ENCODE results near the gene SECTM1. TPM values are rescaled to one million over a fixed set of nuclear protein-coding genes. Genes with fewer than 3 reads are reported as not detected.

SECTM1 gene
- total RNA-seq, 1 experiment from 2014 or later = 41.0 TPM

DNA sequence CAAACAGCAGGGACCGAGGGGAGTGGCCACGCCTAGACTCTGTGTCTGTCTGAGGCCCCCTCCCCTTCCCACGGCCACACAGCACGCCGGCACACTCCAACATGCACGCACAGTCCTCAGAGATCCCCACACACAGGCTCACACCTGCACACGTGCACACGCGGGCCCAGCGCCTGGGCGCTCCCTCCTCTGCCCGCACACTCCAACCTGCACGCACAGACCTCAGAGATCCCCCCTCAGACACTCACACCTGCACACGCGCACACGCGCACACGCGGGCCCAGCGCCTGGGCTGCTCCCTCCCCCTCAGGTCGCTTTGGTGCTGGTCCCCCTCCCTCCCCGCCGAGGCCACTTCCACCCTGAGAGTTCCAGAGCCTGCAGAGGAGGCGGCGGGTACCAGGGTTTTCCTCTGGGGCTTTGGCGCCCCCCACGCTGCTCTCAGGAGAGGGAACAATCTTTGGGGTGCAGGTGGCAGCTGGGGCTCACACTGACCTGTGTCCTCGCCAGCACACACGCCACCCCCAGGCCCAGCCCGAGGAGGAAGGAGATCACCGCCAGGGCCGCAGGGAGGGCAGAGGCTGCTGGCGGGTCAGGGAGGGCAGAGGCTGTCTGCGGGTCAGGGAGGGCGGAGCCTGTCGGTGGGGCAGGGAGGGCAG, 17.7 kb downstream of the SECTM1 start:
- no peak for DNase-seq (ENCODE audit: low read depth)

DNA sequence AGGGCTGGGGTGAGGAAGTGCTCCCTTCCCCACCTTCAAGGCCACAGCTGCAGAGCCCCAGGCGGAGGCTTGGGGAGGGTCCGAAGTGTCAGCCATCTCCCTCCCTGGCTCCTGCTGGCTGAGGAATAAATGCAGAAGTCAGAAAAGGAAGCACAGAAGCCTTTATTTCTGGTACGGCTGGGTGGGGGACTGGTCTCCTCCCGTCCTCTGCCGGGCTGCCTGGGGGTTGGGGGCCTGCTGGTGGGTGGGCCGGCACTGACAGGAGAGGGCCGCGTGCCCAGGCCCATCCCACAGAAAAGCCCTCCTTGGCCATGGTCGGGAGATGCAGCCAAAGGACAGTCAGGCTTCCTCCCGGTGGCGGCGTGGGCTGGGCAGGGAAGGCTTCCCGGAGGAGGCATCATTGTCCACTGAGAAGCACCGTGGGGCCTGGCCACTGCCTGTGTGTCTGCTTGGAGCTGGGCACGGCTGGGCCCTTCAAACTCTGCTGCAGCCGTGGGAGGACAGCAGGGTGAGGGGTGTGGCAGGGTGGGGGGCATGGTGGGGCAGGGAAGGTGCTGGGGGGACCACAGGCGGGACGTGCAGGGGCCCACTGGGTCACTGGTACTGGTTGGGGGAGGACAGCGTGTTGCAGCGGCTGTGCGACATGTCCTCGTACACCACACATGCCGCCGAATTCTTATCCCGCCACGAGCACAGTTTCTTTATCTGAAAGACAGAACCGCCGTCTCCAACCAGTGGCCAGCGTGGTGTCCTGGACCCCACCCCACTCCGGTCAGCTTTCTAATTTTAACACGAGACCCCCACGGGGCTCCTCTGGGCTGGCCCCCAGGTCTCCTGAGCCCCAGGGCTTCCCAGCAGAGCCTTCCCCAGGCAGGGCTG, 18.6 kb downstream of the SECTM1 start:
- no peak for DNase-seq (ENCODE audit: low read depth)

DNA sequence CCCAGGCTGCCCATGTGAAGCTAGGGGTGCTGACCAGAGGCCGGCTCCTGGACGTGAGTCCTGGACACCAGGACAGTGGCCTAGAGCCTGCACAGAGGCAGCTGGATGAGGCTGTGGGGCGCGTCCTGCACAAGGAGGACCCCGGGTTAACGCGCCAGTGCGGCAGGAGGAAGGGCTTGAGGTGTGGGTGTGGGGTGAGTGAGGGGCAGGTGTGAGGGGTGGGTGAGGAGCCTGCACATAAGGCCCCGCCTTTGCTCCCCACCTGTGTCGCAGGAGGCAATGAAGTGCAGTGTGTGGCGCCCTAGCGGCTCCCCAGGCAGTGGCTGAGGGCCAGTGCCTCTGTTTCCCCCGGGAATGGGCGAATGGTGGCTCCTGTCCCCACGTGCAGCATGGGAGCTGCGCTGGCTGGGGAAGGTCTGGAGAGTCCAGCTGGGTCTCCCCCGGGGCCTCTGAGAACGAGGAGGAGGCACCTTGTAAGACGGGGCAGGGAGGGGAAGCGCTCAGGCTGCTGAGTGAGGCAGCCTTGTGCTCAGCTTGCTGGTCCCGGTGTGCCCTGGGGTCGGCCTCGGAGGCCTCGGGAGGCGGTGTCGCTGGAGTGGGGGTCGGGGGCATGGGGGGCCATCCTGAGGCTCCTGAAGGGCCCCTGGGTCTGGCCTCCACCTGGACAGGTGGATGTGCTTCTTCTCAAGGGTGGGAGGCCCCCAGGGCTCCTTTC, 19.4 kb downstream of the SECTM1 start:
- no peak for DNase-seq (ENCODE audit: low read depth)

DNA sequence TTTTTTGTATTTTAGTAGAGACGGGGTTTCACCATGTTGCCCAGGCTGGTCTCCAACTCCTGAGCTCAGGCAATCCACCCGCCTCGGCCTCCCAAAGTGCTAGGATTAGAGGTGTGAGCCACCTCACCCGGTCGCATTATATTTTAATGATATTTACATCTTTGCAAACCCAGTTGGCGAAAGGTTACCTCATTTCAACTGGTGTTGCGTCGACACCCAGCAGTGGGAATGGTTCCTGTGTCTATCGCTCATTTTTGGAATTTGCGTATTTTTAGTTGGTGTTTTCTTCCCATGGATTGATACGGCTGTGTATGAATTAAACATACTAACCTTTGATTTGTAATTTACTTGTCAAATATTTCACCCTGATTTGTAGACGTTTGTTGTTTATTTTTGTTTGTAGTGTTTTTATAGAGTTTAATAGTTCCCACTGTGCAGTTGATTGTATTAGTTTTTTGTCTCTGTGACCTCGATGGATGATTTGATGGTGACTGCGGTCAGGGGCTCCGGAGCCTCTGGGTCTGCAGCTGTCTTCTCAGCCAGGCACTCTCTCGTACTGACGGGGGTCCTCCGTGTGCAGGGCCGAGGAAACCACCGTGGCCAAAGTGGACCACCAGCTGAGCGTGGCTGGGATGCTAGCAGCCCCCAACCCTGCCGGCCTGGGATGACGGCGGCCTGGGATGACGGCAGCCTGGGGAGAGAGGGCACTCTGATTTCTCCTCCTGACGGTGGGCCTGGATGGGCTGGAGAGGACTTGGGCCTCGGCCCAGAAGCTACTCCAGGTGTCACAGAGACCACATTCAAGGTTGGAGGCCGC, 20.2 kb downstream of the SECTM1 start:
- no peak for DNase-seq (ENCODE audit: low read depth)

DNA sequence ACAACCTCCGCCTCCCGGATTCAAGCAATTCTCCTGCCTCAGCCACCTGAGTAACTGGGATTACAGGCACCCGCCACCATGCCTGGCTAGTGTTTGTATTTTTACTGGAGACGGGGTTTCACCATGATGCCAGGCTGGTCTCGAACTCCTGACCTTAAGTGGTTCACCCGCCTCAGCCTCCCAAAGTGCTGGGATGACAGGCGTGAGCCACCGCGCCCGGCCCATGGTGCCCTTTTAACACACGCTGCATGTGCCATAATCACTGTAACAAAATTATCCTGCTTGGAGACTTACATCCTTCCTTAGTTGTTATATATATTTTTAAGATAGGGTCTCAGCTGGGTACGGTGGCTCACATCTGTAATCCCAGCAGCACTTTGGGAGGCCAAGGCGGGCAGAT, 21.6 kb downstream of the SECTM1 start:
- no peak for DNase-seq (ENCODE audit: low read depth)

DNA sequence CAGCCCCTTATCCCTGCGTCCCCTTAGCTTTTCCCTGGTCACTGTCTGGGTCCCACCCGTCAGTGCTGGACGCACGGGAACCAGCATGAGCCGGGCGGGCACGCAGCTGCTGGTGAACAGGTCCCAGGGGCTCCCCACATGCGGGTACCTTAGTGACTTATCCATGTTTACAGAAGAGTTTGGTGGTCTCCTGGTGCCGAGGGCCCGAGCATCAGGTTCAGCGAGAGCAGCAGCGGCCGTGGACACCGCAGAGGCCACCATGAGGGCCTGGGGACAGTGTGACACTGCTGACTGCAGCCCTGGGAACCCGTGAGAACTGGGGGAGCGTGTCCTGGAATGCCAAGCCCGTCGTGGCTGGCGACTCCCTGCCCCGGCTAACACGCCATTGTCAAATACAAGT, 22.7 kb downstream of the SECTM1 start:
- no peak for DNase-seq (ENCODE audit: low read depth)

DNA sequence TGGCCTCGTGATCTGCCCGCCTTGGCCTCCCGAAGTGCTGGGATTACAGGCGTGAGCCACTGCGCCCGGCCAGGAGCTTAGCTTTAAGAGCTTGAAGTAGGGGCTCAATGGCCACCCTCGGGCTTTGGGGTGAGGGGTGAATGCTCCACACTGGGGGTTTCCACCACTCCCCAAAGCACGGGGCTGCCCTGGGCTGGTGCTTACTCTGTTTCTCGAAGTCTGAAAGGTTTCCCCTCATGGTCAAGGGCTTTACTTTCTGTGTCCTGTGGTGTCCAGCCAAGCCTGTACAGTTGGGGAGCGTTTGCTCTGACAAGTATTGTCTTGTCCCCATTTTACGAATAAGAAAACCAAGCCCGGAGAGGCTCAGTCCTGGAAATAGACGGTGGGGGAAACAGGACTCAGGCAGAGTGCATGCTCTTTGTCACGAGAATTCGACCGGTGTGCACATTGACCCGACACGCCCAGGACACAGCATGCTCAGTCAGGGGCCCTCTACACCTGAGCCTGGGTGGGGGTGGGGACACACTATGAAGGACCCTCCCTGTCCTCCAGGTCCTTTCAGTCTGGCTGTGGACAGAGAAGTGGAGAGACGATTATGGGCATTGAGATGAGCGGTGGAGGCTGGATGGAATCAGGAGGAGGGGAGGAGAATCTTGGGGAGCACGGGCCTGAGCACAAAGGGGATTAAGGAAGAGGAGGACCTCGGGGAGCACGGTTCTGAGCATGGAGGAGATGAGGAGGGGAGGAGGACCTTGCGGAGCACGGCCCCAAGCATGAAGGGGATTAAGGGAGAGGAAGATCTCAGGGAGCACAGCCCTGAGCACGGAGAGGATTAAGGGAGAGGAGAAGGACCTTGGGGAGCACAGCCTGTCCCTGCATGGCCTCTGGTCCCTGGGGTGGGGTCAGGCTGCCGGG, 23.7 kb downstream of the SECTM1 start:
- DNase-seq (ENCODE audit: low read depth) = no peak

DNA sequence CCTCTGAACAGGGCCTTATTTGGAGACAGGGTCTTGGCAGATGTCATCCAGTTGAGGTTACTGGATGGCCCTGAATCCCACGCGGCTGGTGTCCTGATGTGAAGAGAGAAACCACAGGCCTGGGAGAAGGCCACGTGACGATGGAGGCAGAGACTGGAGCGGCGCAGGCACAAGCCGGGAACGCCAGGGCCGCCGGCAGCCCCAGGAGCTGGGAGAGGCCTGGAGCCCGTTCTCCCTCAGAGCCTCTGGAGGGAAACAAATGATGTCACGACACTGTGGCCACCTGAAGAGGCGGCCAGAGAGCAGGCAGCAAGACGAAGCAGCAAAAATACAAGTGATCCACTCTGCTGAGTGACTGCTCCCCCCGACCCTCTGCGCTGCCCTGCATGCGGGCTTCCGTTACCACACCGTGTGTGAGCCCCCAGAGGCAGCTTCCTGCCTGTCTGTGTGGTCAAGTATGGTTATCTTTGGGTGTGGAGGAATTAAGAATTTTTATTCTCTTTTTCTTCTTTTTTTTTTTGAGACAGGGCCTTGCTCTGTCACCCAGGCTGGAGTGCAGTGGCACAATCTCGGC, 27.8 kb downstream of the SECTM1 start:
- no peak for DNase-seq (ENCODE audit: low read depth)

DNA sequence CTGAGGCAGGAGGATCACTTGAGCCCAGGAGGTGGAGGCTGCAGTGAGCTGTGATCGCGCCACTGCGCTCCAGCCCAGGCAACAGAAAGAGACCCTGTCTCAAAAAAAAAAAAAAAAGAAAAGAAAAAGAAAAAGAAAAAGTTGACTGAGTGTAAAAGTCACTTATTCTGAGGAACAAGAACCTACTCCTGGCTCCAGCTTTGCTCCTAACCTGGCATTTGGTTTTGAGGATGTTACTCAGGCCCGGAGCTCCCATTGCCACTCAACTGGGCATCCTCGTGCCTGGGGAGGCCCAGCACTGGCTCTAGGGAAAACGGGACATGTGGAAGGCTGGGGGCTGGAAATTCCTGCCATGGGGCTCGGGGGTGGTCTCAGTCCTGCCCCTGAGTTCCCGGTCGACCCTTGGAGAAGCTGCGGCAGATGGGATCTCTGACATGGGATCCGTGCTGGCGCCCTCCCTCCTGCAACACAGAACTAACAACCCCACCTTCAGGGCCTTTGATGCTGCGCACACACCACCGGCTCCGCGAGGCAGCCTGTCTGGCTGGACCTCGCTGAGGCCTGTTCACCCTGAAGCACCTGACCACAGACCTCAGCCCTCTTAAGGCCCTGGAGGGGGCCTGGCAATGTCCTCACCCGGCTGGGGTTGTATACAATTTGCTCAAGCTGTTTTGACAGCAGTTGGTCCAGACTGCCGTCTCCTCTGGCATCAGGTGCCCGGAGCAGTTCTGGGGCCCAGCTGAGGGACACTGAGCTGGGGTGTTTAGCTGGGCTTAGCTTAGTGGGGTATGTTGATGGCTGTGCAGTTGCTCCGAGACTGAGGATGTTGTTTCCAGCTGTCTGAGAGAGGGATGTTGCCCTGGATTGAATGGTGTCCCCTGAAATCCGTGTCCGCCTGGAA, 28.5 kb downstream of the SECTM1 start:
- DNase-seq (ENCODE audit: low read depth) = no peak

DNA sequence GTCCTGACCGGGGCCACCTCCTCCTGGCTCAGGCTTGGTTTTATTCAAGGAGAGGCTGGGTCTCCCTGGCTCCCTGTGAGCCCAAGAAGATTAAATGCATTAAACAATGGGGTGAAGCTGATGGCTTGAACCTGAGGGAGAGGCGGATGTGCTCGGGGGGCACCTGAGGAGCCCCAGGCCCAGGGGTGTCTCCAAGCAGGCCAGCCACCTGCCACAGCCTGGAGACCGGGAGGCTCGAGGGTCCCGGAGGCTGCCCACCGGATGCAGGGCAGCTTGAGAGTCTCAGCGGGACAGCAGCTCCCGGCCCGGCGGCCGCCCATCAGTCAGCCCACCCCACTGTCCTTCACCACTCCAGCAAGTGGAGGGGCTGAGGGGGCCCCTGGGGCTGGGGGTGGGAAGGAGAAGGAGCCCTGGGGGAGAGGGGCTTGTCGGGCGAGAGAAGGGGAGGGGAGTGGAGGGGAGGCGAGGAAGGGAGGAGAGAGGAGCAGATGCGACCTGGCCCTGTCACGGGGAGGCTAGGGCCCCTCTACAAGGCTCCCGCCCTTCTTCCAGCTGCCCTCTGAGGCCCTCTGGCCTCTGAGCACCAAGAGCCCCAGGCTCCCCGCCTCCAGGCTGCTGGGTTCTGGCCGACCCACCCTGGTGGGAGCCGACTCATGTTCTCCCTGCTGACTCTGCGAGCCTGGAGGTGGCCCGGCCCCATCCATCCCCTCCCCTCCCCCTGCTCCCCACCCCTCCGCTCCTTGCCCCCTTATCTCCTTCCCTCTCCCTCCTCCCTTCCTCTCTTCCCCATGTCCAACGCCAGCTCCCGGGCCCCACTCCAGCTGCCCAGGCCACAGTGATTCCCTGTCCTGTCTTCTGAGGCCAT, 29.4 kb downstream of the SECTM1 start:
- DNase-seq (ENCODE audit: low read depth) = no peak

DNA sequence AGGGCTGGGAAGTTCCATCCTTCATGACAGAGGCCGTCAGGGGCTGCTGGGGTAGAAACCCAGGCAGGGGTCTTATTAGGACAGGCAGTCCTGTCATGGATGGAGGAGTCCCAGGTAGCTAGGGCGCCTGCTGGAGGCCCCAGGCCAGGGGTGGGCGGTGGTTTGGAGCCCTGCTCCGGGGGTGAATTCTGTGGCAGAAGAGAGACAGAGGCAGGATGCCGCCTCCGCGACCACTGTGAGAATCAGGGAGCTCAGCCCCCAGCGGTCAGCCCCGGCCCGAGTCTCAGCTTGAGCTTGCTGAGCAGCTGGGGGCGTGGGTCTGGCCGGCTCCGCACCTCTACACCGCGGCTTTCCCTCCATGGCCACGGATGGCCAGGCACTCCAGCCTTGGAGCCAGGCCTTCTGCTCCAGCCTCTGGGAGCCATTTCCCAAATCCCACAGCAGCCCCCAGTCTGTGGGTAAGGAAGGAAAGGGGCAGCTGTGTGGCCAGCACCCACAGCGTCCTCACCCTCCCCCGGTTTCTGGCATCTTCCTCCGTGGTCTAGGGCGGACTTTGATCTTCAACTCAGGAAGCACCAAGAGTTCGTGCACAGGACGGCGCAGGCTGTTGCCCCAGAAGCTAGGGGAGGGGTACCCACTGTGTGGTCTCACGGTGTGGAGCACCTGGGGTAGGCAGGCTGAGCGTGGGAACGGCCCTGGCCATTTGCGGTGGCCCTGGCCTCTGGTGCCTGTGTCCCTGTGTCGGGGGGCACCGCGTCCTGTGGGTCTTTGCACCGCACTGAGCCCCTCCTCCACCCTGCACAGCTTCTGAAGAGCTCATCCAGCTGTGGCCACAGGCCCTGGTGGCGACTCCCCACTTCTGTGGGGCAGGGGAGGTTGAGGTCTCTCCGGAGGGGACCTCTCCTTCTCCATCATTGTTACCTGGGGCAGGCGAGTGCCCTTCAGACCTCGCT, 30.3 kb downstream of the SECTM1 start:
- DNase-seq (ENCODE audit: low read depth) = no peak

DNA sequence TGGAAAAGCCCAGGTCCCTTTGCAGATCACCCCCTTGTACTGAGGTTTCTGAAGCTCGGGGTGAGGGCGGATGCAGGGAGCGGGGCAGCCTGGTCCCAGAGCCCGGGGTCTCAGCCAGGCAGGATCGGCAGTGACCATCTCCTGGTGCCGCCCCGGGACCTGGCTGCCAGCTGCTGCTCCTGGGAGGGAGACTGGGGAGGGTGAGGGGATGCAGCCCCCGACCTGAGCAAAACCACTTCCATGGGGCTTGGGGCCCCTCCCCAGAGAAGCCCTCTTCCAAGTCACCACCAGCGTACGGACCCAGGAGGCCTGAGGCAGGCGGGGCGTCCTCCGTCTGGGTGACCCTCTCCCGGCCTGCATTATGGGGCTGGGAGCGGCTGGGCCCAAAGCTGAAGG, 31.0 kb downstream of the SECTM1 start:
- no peak for DNase-seq (ENCODE audit: low read depth)

DNA sequence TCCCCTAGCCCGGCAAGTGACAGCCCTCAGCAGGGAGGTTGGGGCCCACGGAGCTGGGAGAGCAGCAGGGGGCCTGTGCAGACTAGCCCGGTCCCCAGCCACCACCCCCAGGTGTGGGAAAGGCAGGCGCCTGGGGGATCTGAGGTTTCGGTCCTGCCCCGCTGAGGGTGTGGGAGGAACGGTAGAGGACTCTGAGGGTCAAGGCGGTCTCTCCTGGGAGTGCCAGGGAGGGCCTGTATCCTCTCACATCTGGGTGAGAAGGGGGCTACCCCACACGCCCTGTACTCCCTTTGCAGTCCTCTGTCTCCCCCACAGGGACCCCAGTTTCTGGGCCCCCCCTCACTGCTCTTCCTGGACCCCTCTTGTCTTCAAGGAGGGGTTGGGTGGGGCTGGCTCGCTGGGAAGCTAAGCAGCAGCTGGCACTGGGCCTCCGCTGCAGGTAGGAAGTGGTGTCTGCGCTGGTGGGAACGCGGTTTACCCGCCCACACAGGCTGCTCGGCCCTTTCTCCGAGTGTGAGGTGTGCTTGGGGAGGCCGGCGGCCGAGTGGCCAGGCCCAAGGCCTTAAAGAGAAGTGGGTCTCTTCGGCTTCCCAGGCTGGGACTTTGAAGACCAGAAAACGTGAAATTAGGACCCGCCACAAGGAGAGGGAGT, 31.5 kb downstream of the SECTM1 start:
- no peak for DNase-seq (ENCODE audit: low read depth)

DNA sequence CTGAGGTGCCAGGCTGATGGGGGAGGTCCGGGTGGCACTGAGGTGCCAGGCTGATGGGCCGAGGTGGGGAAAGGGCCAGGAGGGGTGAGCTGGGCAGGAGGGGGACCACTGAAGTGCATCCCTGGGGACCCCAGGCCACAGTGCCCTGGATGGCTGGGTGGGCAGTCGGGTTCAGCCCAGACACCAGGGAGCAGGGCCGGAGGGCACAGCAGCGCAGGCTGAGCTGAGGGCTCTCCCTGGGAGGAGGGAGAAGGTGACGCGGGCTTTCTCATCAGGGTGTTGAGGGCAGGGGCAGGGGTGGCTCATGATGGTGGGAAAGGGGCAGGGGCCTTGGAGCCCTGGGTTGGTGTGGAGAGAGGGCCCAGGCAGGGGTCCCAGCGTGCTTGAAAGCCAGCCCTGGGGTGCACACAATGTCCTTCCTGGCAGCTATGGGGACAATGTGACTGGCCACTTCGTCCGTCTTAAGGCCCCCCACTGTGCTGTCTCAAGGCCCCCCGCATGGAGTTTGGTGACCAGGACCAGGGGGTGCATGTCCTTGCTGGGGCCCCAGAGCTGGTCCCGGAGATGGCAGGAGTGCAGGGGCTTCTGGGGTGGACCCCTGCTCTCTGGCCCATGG, 32.2 kb downstream of the SECTM1 start:
- no peak for DNase-seq (ENCODE audit: low read depth)

DNA sequence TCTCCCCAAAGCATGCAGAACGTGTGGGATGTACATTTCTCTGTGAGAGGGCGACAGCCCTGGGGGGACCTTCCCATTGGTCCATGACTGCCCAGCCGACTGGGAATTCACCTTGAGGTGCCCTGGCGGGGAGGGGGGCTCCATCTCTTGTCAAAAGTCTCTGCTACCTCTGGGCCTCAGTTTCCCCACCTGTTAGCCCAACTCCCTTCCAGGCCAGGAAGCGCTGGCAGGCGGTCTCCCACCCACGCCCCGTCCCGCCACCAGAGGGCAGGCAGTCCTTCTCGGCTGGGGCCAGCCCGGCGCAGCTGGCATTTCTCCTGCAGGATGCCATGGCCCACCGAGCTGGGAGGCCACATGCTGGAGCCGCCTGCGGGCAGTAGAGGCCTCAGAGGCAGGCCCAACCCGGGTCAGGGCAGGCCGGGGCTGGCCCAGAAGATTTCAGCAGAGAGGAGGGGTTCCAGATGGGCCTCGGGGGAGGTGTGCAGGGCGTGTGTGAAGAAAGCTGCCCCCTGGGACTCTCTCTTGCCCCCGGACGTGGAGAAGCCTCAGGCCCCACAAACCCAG, 32.8 kb downstream of the SECTM1 start:
- no peak for DNase-seq (ENCODE audit: low read depth)

DNA sequence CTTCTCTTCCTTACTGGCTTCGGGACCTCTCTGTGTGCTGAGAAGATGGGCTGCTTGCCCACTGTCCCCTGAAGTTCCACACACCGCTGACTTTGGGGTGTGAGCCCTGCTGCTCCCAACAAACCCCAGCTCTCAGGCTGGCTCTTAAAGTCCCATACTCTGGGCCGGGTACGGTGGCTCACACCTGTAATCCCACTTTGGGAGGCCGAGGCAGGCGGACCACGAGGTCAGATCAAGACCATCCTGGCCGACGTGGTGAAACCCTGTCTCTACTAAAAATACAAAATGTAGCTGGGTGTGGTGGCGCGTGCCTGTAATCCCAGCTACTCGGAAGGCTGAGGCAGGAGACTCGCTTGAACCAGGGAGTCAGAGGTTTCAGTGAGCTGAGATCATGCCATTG, 33.3 kb downstream of the SECTM1 start:
- no peak for DNase-seq (ENCODE audit: low read depth)

Measured in M059J (cell line).